ENCODE measurements around the gene MAD1L1. TPM values are rescaled to one million over a fixed set of nuclear protein-coding genes. Genes with fewer than 3 reads are reported as not detected.

Gene MAD1L1
- total RNA-seq, 2 donors from 2014 or later = 59.1 to 61.4 TPM

DNA sequence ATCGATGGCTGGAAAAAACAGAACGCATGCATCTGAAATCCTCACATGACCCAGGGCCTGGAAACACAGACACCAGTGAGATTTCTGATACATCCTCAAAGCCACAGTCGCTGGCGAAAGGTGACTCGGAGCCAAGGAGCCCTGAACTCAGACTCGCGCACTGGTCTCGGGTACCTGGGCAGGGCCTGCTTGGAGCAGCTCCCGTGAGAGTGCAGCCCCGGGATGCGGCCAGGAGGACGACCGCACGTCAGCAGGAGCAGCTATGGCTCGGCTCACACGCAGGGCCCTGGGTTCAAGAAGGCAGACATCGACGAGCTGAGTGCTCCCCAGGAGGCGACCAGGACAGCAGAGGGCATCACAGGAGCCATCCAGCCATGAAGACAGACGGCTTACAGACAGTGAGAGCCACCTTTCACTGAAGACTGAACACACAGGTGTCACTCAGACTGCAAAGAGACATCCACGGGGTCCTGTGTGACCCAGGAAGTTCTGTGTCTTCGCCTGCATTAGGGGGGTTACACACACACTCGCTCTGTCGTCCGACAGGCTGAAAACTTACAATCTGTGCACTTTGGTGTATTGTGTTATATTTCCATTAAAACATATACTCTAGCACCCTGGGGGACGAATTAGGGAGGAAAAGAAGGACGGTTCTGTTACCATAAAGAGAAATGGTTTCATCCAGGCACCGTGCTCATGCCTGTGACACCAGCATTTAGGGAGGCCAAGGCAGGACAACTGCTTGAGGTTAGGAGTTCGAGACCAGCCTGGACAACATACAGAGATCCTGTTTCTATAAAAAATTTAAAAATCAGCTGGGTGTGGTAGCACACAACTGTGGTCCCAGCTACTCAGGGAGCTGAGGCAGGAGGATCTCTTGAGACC, 227.7 kb downstream of the MAD1L1 start:
- TF ChIP-seq, protein P1, sequence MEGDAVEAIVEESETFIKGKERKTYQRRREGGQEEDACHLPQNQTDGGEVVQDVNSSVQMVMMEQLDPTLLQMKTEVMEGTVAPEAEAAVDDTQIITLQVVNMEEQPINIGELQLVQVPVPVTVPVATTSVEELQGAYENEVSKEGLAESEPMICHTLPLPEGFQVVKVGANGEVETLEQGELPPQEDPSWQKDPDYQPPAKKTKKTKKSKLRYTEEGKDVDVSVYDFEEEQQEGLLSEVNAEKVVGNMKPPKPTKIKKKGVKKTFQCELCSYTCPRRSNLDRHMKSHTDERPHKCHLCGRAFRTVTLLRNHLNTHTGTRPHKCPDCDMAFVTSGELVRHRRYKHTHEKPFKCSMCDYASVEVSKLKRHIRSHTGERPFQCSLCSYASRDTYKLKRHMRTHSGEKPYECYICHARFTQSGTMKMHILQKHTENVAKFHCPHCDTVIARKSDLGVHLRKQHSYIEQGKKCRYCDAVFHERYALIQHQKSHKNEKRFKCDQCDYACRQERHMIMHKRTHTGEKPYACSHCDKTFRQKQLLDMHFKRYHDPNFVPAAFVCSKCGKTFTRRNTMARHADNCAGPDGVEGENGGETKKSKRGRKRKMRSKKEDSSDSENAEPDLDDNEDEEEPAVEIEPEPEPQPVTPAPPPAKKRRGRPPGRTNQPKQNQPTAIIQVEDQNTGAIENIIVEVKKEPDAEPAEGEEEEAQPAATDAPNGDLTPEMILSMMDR (conservative IDR thresholded peaks at IDR 0.05) = no peak
- Mint-ChIP-seq H3K27ac (peak overlapping the region; percentile 74), H3K27me3 (ENCODE audit: insufficient read depth) (no peaks in the 10 kb centered on the region), H3K9me3 (no peaks in the 10 kb centered on the region), H3K4me1 (no peaks in the 10 kb centered on the region), H3K36me3 (ENCODE audit: low read depth) (no peaks in the 10 kb centered on the region), H3K4me3 (no peak overlapping the region)
- no peaks in the 10 kb centered on the region for H3K9me3 ChIP-seq (ENCODE audit: control insufficient read depth, low read length)
- H3K27ac ChIP-seq (ENCODE audit: low read depth, low read length) = no peak overlapping the region
- peak; percentile 38 for DNase-seq
- no peak overlapping the region for H3K9ac ChIP-seq (ENCODE audit: extremely low read depth, low read length, poor library complexity, severe bottlenecking)
- no peaks in the 10 kb centered on the region for H3K4me1 ChIP-seq (ENCODE audit: control insufficient read depth, insufficient read depth, low read length)
- H3K36me3 ChIP-seq (ENCODE audit: control insufficient read depth, insufficient read depth, low read length) = no peaks in the 10 kb centered on the region
- no peak overlapping the region for H3K4me3 ChIP-seq (ENCODE audit: low read length)
- WGBS, 2 experiments (ENCODE audit: insufficient coverage in 1 of 2, insufficient read length in 1 of 2) = 92 to 94% methylated on average over 24 to 27 of the region's 29 CpGs
- H3K27me3 ChIP-seq (ENCODE audit: control insufficient read depth, insufficient read depth, low read length, poor library complexity, severe bottlenecking) = no peaks in the 10 kb centered on the region

DNA sequence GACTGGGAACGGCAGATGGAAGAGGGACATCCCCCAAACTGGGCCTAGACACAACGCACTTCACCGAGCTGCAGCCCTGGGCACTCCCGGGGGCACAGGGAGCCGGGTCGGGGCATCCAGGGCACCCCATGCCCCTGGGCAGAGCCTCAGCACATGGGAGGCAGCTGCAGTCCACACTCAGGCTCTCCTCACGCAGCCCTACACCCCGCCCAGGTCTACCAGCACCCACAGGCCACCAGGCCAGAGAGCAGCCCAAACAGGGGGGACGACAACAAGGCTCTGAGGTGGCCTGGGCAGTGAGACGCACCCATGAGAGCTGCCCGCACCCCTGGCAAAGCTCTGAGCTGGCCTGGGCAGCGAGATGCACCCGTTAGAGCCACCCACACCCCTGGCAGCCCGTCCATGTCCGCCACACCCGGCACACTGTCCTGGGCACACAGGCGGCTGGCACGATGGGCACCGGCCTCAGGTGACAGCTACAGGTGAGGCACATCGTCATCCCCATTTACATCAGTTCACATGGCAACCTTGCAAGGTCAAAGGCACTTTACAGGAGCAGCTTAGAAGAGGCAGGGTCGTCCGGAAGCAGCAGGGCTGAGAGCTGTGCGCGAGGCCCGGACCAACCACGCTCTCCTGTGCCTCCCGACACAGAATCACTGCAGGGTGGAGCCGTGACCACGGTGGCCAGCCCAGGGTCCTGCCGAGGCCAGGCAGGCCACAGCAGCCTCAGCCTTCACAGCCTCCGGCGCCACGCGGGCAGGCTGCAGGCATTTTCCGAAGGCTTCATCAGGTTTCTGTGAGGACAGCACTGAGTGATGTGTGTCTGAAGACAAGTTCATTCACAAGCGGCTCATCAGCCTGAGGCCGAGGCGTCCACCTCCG, 228.6 kb downstream of the MAD1L1 start:
- TF ChIP-seq, protein P1 (conservative IDR thresholded peaks at IDR 0.05) = no peak
- H3K9me3 ChIP-seq (ENCODE audit: control insufficient read depth, low read length) = no peaks in the 10 kb centered on the region
- no peaks in the 10 kb centered on the region for H3K27me3 ChIP-seq (ENCODE audit: control insufficient read depth, insufficient read depth, low read length, poor library complexity, severe bottlenecking)
- Mint-ChIP-seq H3K27me3 (ENCODE audit: insufficient read depth) (no peaks in the 10 kb centered on the region), H3K4me3 (no peak overlapping the region), H3K4me1 (no peaks in the 10 kb centered on the region), H3K9me3 (no peaks in the 10 kb centered on the region), H3K27ac (peak overlapping the region; percentile 21), H3K36me3 (ENCODE audit: low read depth) (no peaks in the 10 kb centered on the region)
- peak; percentile 31 for DNase-seq
- no peak overlapping the region for H3K27ac ChIP-seq (ENCODE audit: low read depth, low read length)
- H3K4me3 ChIP-seq (ENCODE audit: low read length) = no peak overlapping the region
- H3K4me1 ChIP-seq (ENCODE audit: control insufficient read depth, insufficient read depth, low read length) = no peaks in the 10 kb centered on the region
- H3K9ac ChIP-seq (ENCODE audit: extremely low read depth, low read length, poor library complexity, severe bottlenecking) = no peak overlapping the region
- 94 to 97% methylated on average over 29 to 39 of the region's 39 CpGs for WGBS, 2 experiments (ENCODE audit: insufficient coverage in 1 of 2, insufficient read length in 1 of 2)
- H3K36me3 ChIP-seq (ENCODE audit: control insufficient read depth, insufficient read depth, low read length) = no peaks in the 10 kb centered on the region

DNA sequence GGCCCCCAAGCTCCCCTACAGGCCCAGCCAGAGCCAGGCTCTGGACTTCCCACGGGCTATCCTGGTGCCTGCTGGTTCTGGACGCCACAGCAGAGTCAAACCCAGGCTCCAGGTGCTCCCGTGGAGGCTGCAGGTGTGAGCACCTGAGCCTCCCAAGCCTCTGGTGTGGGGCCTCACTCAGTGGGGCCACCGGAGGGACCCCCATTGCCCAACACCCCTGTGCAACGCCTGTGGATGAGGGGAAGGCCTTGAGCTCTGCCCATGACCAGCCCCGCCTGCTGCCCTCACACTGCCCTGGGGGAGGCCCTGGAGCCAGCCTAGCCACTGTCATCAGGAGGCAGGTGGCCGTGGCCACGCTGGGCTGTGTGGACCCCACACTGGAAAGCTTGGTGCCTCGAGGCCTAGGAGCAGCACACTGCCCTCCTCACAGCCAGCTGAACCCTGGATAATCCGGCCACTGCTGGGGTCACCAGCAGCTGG, 229.3 kb downstream of the MAD1L1 start:
- no peak for DNase-seq
- Mint-ChIP-seq H3K27ac (no peak overlapping the region), H3K4me1 (no peaks in the 10 kb centered on the region), H3K4me3 (no peak overlapping the region), H3K27me3 (ENCODE audit: insufficient read depth) (no peaks in the 10 kb centered on the region), H3K36me3 (ENCODE audit: low read depth) (no peaks in the 10 kb centered on the region), H3K9me3 (no peaks in the 10 kb centered on the region)
- H3K9me3 ChIP-seq (ENCODE audit: control insufficient read depth, low read length) = no peaks in the 10 kb centered on the region
- no peak overlapping the region for H3K9ac ChIP-seq (ENCODE audit: extremely low read depth, low read length, poor library complexity, severe bottlenecking)
- TF ChIP-seq, protein P1 (conservative IDR thresholded peaks at IDR 0.05) = no peak
- no peak overlapping the region for H3K4me3 ChIP-seq (ENCODE audit: low read length)
- H3K27ac ChIP-seq (ENCODE audit: low read depth, low read length) = no peak overlapping the region
- no peaks in the 10 kb centered on the region for H3K4me1 ChIP-seq (ENCODE audit: control insufficient read depth, insufficient read depth, low read length)
- WGBS, 2 experiments (ENCODE audit: insufficient coverage in 1 of 2, insufficient read length in 1 of 2) = 92 to 93% methylated on average over 3 to 10 of the region's 10 CpGs
- H3K27me3 ChIP-seq (ENCODE audit: control insufficient read depth, insufficient read depth, low read length, poor library complexity, severe bottlenecking) = no peaks in the 10 kb centered on the region
- no peaks in the 10 kb centered on the region for H3K36me3 ChIP-seq (ENCODE audit: control insufficient read depth, insufficient read depth, low read length)

Measured in endodermal cell (in vitro differentiated cells).